HepG2 (cell line): ENCODE measurements around the gene CATSPERD. TPM values are rescaled to one million over a fixed set of nuclear protein-coding genes. Genes with fewer than 3 reads are reported as not detected.

Experiments
- CCDC6 ChIP-seq: sonication (generic); formaldehyde crosslinking; IDR thresholded peaks from 2 replicates; pipeline ENCODE4 v1.8.1; 2022; ENCODE audit warnings: mild to moderate bottlenecking, missing genetic modification reagents, moderate library complexity
- ELF1 ChIP-seq: sonication (generic); formaldehyde crosslinking; IDR thresholded peaks from 2 replicates; pipeline ENCODE4 v1.4.0; 2020; ENCODE audit warnings: missing genetic modification reagents
- GATAD1 ChIP-seq: IDR thresholded peaks from 2 replicates; pipeline ENCODE4 v1.6.1; 2016; ENCODE audit warnings: missing genetic modification reagents, missing compliant biosample characterization
- GLI4 ChIP-seq: sonication (generic); formaldehyde crosslinking; IDR thresholded peaks from 2 replicates; pipeline ENCODE4 v1.5.1; 2020; ENCODE audit warnings: missing genetic modification reagents, mild to moderate bottlenecking, moderate library complexity, borderline replicate concordance
- HOXA3 ChIP-seq: sonication (generic); formaldehyde crosslinking; IDR thresholded peaks from 2 replicates; pipeline ENCODE4 v1.5.0; 2020; ENCODE audit warnings: missing genetic modification reagents
- KAT2B ChIP-seq: fragments of 150-350 bp; IDR thresholded peaks from 2 replicates; pipeline ENCODE4 v1.6.1; 2014; ENCODE audit warnings: low read depth, low read length, borderline replicate concordance
- KDM4B ChIP-seq: sonication (generic); formaldehyde crosslinking; IDR thresholded peaks from 2 replicates; pipeline ENCODE4 v1.4.0; 2020; ENCODE audit warnings: missing genetic modification reagents
- PRMT3 ChIP-seq: sonication (generic); formaldehyde crosslinking; IDR thresholded peaks from 2 replicates; pipeline ENCODE4 v1.8.1; 2022; ENCODE audit warnings: low read depth, mild to moderate bottlenecking, moderate library complexity, missing genetic modification reagents, borderline replicate concordance
- SMAD1 ChIP-seq: sonication (generic); formaldehyde crosslinking; IDR thresholded peaks from 2 replicates; pipeline ENCODE4 v1.4.0; 2020; ENCODE audit warnings: missing genetic modification reagents, low read depth, mild to moderate bottlenecking, borderline replicate concordance
- SP4 ChIP-seq: sonication (generic); formaldehyde crosslinking; IDR thresholded peaks from 2 replicates; pipeline ENCODE4 v1.8.1; 2023; ENCODE audit warnings: mild to moderate bottlenecking, missing genetic modification reagents
- TOE1 ChIP-seq: sonication (generic); formaldehyde crosslinking; IDR thresholded peaks from 2 replicates; pipeline ENCODE4 v1.4.0; 2020; ENCODE audit warnings: mild to moderate bottlenecking, missing genetic modification reagents
- YY1 ChIP-seq: IDR thresholded peaks from 2 replicates; pipeline ENCODE4 v1.6.1; 2011; ENCODE audit warnings: low read length, low read depth, moderate library complexity, mild to moderate bottlenecking; ENCODE audit not compliant: insufficient read depth, insufficient replicate concordance
- ZEB1 ChIP-seq: IDR thresholded peaks from 2 replicates; pipeline ENCODE4 v1.6.1; 2012; ENCODE audit warnings: mild to moderate bottlenecking, low read depth, inconsistent platforms; ENCODE audit not compliant: insufficient replicate concordance
- ZMYM3 ChIP-seq: sonication (generic); formaldehyde crosslinking; IDR thresholded peaks from 2 replicates; pipeline ENCODE4 v1.5.1; 2020; ENCODE audit warnings: mild to moderate bottlenecking, missing genetic modification reagents
- ZNF180 ChIP-seq: sonication (generic); formaldehyde crosslinking; IDR thresholded peaks from 2 replicates; pipeline ENCODE4 v1.4.0; 2020; ENCODE audit warnings: low read depth, missing genetic modification reagents, borderline replicate concordance
- ZNF224 ChIP-seq: sonication (generic); formaldehyde crosslinking; IDR thresholded peaks from 2 replicates; pipeline ENCODE4 v1.5.0; 2020; ENCODE audit warnings: mild to moderate bottlenecking, missing genetic modification reagents
- ZSCAN25 ChIP-seq: sonication (generic); formaldehyde crosslinking; IDR thresholded peaks from 2 replicates; pipeline ENCODE4 v1.8.0; 2022; ENCODE audit warnings: mild to moderate bottlenecking, missing genetic modification reagents
- polyA plus RNA-seq, 8 experiments: library from polyadenylated mRNA; depleted of rRNA in 3 of 8; stranded (reverse) in 7 of 8; unstranded in 1 of 8; fragments of >200 nt; fragmentation: Illumina TruSeq in 4 of 8; extraction: Trizol in 4 of 8; gene quantifications; 2 replicates each; pipeline versions ENCODE4 v1.2.1 to v1.2.3, GENCODE V29; 2011 to 2016; ENCODE audit warnings: low read depth in 4 of 8, missing spikeins in 1 of 8, mixed read lengths in 1 of 8; ENCODE audit not compliant: insufficient read depth in 1 of 8
- total RNA-seq, 5 experiments: library from RNA; depleted of rRNA; stranded (reverse); fragments of >200 nt; fragmentation: Illumina TruSeq; extraction: Trizol; gene quantifications; 2 replicates each; pipeline ENCODE4 v1.2.3, GENCODE V29; 2016; ENCODE audit warnings: low read depth in 1 of 5
- TF ChIP-seq, protein P1 (sequence below): sonication (generic); formaldehyde crosslinking; IDR thresholded peaks from 2 replicates; pipeline ENCODE4 v1.9.0; 2022; ENCODE audit warnings: missing genetic modification reagents, mild to moderate bottlenecking, borderline replicate concordance
- TF ChIP-seq, protein P2 (sequence below), 2 experiments: IDR thresholded peaks; 2 replicates each; pipeline ENCODE4 v1.6.1; 2011 to 2012; ENCODE audit warnings: low read length in 2 of 2, borderline replicate concordance in 1 of 2, low read depth in 1 of 2, mild to moderate bottlenecking in 1 of 2, moderate library complexity in 1 of 2
- TF ChIP-seq, protein P3 (sequence below): sonication (generic); formaldehyde crosslinking; IDR thresholded peaks from 2 replicates; pipeline ENCODE4 v1.8.1; 2023; ENCODE audit warnings: missing genetic modification reagents, mild to moderate bottlenecking, borderline replicate concordance
- TF ChIP-seq, protein P4 (sequence below): sonication (generic); formaldehyde crosslinking; IDR thresholded peaks from 2 replicates; pipeline ENCODE4 v1.5.0; 2020; ENCODE audit warnings: mild to moderate bottlenecking, missing genetic modification reagents, moderate library complexity

The CATSPERD gene
- total and polyA plus RNA-seq, 2 of the 13 experiments (the other 11 are each of a cell fraction or from before 2014, with no cell fraction given) = 0.04 TPM; not detected in 1

DNA sequence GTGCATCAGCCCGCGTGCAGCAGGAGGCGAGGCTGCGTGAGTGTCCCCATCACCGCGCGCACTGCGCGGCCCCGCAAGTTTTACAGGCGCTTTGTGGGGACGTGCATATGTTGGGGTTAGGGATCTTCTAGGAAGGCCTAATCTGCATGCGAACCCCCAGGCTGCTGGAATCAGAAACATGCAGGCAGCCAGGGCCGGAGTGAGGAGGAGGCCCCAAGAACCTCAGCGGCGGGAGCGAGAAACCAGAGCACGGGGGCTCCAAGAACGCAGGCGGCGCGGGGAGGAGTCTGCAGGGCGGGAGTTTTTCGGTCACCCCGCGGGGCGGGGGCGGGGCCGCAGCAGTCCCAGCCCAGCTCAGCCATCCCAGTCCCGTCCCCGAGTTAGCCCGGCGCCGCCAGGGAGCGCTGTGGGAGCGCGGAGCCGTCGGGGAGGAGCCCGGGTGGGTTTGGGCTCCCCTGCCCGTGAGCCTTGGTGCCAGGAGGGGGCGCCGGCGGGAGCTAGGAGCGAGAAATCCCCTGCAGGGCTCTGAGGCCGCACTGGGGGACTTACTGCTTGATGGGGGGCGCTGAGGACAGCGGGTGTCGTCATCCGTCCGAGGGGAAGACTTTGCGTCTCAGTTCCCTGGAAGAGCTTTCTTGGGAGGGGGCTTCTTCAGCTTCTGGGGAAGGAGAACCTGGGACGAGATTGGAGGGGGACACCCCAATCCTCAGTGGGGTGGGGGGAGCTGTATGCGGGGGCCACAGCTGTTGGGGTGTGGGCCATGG lies 83.5 kb downstream of the CATSPERD start (continued):
- TF ChIP-seq, protein P1, sequence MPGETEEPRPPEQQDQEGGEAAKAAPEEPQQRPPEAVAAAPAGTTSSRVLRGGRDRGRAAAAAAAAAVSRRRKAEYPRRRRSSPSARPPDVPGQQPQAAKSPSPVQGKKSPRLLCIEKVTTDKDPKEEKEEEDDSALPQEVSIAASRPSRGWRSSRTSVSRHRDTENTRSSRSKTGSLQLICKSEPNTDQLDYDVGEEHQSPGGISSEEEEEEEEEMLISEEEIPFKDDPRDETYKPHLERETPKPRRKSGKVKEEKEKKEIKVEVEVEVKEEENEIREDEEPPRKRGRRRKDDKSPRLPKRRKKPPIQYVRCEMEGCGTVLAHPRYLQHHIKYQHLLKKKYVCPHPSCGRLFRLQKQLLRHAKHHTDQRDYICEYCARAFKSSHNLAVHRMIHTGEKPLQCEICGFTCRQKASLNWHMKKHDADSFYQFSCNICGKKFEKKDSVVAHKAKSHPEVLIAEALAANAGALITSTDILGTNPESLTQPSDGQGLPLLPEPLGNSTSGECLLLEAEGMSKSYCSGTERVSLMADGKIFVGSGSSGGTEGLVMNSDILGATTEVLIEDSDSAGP (CRISPR knock-in tag) = peak; percentile 91
- TF ChIP-seq, protein P2, sequence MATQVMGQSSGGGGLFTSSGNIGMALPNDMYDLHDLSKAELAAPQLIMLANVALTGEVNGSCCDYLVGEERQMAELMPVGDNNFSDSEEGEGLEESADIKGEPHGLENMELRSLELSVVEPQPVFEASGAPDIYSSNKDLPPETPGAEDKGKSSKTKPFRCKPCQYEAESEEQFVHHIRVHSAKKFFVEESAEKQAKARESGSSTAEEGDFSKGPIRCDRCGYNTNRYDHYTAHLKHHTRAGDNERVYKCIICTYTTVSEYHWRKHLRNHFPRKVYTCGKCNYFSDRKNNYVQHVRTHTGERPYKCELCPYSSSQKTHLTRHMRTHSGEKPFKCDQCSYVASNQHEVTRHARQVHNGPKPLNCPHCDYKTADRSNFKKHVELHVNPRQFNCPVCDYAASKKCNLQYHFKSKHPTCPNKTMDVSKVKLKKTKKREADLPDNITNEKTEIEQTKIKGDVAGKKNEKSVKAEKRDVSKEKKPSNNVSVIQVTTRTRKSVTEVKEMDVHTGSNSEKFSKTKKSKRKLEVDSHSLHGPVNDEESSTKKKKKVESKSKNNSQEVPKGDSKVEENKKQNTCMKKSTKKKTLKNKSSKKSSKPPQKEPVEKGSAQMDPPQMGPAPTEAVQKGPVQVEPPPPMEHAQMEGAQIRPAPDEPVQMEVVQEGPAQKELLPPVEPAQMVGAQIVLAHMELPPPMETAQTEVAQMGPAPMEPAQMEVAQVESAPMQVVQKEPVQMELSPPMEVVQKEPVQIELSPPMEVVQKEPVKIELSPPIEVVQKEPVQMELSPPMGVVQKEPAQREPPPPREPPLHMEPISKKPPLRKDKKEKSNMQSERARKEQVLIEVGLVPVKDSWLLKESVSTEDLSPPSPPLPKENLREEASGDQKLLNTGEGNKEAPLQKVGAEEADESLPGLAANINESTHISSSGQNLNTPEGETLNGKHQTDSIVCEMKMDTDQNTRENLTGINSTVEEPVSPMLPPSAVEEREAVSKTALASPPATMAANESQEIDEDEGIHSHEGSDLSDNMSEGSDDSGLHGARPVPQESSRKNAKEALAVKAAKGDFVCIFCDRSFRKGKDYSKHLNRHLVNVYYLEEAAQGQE (IDR thresholded peaks at IDR 0.05; ENCODE audit: borderline replicate concordance in 1 of 2, low read depth in 1 of 2, low read length in 2 of 2) = 0 out of 4 replicates have a peak, but pooled peaks of 1 of the 2 experiments have one; percentile 7
- TF ChIP-seq GLI4 (CRISPR knock-in tag) (0 out of 2 replicates have a peak, but pooled peaks have one; percentile 91), HOXA3 (CRISPR knock-in tag) (peak; percentile 47), ELF1 (CRISPR knock-in tag) (no peak), ZEB1 (no peak), SMAD1 (CRISPR knock-in tag) (0 out of 2 replicates have a peak, but pooled peaks have one; percentile 69), ZNF180 (CRISPR knock-in tag) (no peak), GATAD1 (CRISPR knock-in tag) (peak; percentile 60; the same call in 1 of the 2 replicates), ZNF224 (CRISPR knock-in tag) (peak; percentile 60; the same call in 1 of the 2 replicates), ZMYM3 (CRISPR knock-in tag) (peak; percentile 27; the same call in 1 of the 2 replicates), CCDC6 (CRISPR knock-in tag) (peak; percentile 95), TOE1 (CRISPR knock-in tag) (no peak), KDM4B (no peak), ZSCAN25 (CRISPR knock-in tag) (peak; percentile 67; the same call in 1 of the 2 replicates), YY1 (peak; percentile 79), KAT2B (no peak), PRMT3 (CRISPR knock-in tag) (no peak; the same call in 1 of the 2 replicates), SP4 (CRISPR knock-in tag) (peak; percentile 85; the same call in 1 of the 2 replicates)
- TF ChIP-seq, protein P3, sequence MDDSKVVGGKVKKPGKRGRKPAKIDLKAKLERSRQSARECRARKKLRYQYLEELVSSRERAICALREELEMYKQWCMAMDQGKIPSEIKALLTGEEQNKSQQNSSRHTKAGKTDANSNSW = no peak
- TF ChIP-seq, protein P4, sequence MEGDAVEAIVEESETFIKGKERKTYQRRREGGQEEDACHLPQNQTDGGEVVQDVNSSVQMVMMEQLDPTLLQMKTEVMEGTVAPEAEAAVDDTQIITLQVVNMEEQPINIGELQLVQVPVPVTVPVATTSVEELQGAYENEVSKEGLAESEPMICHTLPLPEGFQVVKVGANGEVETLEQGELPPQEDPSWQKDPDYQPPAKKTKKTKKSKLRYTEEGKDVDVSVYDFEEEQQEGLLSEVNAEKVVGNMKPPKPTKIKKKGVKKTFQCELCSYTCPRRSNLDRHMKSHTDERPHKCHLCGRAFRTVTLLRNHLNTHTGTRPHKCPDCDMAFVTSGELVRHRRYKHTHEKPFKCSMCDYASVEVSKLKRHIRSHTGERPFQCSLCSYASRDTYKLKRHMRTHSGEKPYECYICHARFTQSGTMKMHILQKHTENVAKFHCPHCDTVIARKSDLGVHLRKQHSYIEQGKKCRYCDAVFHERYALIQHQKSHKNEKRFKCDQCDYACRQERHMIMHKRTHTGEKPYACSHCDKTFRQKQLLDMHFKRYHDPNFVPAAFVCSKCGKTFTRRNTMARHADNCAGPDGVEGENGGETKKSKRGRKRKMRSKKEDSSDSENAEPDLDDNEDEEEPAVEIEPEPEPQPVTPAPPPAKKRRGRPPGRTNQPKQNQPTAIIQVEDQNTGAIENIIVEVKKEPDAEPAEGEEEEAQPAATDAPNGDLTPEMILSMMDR = peak; percentile 99
